Astrocyte (in vitro differentiated cells and primary cell): Measurements from ENCODE around the gene ARHGAP33.

Source experiments
- EZH2 ChIP-seq: IDR thresholded peaks from 2 replicates; pipeline ENCODE4 v1.6.1; 2012; ENCODE audit warnings: mild to moderate bottlenecking, low read length, inconsistent platforms; ENCODE audit not compliant: insufficient read depth
- TF ChIP-seq, protein P1 (sequence below): IDR thresholded peaks from 2 replicates; pipeline ENCODE4 v1.5.1; 2011; ENCODE audit warnings: low read depth, mild to moderate bottlenecking, inconsistent platforms, low read length, moderate library complexity; ENCODE audit not compliant: insufficient read depth

DNA sequence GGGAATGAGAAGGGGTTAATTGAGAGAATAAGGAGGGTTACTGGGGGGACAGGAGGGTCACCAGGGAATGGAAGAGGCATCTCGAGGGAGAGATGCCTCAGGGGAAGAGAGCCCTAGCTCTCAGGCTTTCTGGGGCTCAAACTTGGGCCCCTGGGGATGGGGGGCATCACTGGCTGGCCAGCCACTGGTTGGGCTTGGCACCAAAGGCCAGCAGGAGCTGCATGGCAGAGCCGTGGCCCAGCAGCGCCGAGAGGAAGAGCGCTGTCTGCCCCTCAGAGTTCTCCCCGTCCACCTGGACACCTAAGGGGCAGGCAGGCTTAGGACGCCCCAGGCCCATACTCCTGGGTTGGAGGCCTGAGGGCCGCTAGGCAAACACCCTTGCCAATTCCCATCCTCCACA, 17.5 kb downstream of the ARHGAP33 start:
- TF ChIP-seq, protein P1, sequence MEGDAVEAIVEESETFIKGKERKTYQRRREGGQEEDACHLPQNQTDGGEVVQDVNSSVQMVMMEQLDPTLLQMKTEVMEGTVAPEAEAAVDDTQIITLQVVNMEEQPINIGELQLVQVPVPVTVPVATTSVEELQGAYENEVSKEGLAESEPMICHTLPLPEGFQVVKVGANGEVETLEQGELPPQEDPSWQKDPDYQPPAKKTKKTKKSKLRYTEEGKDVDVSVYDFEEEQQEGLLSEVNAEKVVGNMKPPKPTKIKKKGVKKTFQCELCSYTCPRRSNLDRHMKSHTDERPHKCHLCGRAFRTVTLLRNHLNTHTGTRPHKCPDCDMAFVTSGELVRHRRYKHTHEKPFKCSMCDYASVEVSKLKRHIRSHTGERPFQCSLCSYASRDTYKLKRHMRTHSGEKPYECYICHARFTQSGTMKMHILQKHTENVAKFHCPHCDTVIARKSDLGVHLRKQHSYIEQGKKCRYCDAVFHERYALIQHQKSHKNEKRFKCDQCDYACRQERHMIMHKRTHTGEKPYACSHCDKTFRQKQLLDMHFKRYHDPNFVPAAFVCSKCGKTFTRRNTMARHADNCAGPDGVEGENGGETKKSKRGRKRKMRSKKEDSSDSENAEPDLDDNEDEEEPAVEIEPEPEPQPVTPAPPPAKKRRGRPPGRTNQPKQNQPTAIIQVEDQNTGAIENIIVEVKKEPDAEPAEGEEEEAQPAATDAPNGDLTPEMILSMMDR, result no peak
- no peak for TF ChIP-seq EZH2
